Stimulated activated naive CD8-positive, alpha-beta T cell treated with anti-CD3 and anti-CD28 coated beads, Interleukin-15, Interleukin-2, amounts not matched to agents 100 ng/mL and 50 ng/mL, for 24 hours (primary cell): ENCODE measurements around the gene HTR2B.

ENCODE experiments used
- H3K27ac Mint-ChIP-seq: one replicate; pipeline ENCODE4 v1.8.0; 2021; ENCODE audit warnings: mild to moderate bottlenecking, mixed read lengths
- H3K27me3 Mint-ChIP-seq: one replicate; pipeline ENCODE4 v1.8.0; 2021; ENCODE audit warnings: mixed read lengths
- H3K36me3 Mint-ChIP-seq: one replicate; pipeline ENCODE4 v1.8.0; 2021; ENCODE audit warnings: low read depth, mixed read lengths
- H3K4me1 Mint-ChIP-seq: one replicate; pipeline ENCODE4 v1.8.0; 2021; ENCODE audit warnings: low read depth, mixed read lengths
- H3K4me3 Mint-ChIP-seq: one replicate; pipeline ENCODE4 v1.8.0; 2021; ENCODE audit warnings: mild to moderate bottlenecking, mixed read lengths
- H3K9me3 Mint-ChIP-seq: one replicate; pipeline ENCODE4 v1.8.0; 2021; ENCODE audit warnings: mixed read lengths

The HTR2B gene

DNA sequence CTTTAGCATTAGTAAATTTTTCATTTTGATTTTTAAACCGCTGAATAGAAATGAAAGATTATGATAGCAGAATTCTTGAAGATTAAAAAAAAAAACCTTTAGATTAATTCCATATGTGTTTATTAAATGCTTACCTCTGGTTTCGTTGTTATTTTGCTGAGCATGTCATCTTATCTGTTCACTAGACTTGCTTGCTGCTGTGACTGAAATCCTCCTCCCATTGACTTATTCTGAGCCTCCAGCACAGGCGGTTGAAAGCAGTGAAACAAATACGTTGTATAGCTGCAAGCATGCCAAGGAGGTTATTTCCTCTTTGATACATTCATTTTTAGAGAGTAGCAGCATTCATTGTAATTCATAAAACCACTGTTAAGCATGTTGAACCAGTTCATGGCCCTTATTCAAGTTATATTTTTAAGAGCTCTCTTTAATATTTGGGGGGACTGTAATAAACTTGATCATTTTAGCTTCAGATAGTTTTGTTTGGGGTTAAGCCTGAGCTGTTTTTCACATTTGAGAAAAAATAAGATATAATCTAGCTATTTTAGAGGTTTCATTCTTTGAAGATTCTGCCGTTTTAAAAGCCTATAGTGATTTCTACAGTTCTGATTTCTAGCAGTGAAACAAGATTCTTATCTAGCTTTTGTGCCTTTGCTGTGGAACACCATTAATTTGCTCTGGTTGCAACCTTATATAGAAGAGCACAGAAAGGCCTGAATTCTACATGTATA is at the start of gene HTR2B:
TSS of gene HTR2B (minus strand) at position 205 of the 731 bp plus-strand sequence. CDS start 1,278 bp downstream, outside the sequence.
- H3K4me3 Mint-ChIP-seq: no peak within 1 kb of the TSS
- H3K36me3 Mint-ChIP-seq: peaks cover 7% of the 10 kb centered on the region
- no peaks in the 10 kb centered on the region for H3K9me3 Mint-ChIP-seq
- H3K4me1 Mint-ChIP-seq: peaks cover 20% of the 10 kb centered on the region
- H3K27ac Mint-ChIP-seq: no peak within 1 kb of the TSS
- H3K27me3 Mint-ChIP-seq: no peaks in the 10 kb centered on the region

DNA sequence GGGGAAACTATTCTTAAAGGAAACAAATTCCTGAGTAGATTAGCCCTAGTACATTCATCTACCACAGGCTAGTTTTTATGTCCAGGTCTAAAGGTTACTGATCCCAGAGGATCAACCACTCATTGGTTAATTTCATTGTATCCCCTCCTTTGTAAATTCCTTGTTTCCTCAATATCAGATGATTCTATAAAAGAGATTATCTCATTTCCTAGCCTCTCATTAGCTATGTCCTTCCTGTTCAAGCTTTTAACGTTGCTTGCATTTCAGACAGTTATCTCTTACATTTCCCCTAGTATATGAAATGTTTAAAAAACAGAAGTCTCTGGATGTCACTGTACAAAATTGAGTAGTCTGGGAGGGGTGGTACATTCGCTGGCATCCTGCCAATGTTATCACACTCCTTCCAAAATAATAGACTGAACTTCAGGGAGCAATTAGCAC is 49.4 kb upstream of the HTR2B start:
- Mint-ChIP-seq H3K4me1 (peaks cover 21% of the 10 kb centered on the region), H3K4me3 (no peak overlapping the region), H3K36me3 (peaks cover 64% of the 10 kb centered on the region), H3K9me3 (no peaks in the 10 kb centered on the region), H3K27ac (peak overlapping the region; percentile 14), H3K27me3 (no peaks in the 10 kb centered on the region)

DNA sequence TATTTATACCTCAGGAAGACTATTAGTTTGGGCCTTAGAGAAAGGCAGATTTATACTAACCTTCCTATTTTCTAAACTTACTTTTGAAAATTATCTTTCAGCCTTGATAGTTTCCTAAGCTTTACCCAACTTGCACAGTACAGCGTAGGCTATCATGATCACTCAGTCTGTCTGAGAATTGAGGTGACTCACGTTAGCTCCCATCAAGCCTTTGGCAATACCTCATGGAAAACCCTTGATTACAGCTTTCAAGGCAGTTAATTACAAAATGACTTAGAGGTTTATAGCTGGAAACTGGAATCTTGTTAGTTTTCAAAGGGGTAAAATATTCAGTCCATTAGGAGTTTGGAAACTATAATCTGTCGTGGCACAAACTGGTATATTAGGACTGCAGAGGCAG is 47.2 kb upstream of the HTR2B start:
- Mint-ChIP-seq H3K4me3 (no peak overlapping the region), H3K27ac (no peak overlapping the region), H3K36me3 (peaks cover 87% of the 10 kb centered on the region), H3K27me3 (no peaks in the 10 kb centered on the region), H3K4me1 (peaks cover 30% of the 10 kb centered on the region), H3K9me3 (no peaks in the 10 kb centered on the region)

DNA sequence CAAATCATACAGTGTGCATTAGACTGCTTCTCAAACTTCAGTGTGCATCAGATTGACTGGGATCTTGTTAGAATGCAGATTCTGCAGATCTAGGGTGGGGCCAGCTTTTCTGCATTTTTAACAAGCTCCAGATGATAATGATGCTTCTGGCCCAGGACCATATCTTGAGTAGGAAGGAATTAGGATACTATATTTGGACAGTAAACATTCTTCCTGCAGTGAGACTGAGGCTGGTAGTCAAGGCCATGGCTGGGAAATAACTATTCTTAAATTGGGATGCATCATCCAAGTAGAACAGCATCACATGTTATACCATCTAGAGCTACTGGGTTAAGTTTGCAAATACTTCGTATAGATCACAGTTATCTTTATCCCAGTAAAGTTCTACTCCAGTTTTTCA is 45.2 kb upstream of the HTR2B start:
- no peak overlapping the region for H3K4me3 Mint-ChIP-seq
- H3K9me3 Mint-ChIP-seq: no peaks in the 10 kb centered on the region
- H3K4me1 Mint-ChIP-seq: peaks cover 30% of the 10 kb centered on the region
- H3K36me3 Mint-ChIP-seq: peaks cover 92% of the 10 kb centered on the region
- H3K27me3 Mint-ChIP-seq: no peaks in the 10 kb centered on the region
- no peak overlapping the region for H3K27ac Mint-ChIP-seq

DNA sequence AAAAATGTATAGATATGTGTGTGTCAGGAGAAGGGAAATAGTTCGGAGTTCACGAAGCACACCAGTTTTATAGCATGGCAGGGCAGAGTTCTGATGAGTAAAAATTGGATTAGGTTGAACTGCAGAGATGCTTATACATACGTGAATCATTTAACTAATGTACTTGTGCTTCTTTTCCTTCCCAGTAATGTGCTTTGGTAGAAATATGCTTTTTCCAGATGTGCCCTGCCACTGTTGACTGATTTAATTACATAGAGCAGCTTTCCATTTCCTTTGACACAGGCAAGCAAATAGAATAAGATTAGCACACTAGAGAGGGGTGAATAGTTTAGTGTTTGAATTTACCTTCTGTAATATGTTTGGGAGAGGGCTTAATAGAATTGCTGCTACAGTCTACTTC is 44.6 kb upstream of the HTR2B start:
- Mint-ChIP-seq H3K36me3 (peaks cover 92% of the 10 kb centered on the region), H3K27me3 (no peaks in the 10 kb centered on the region), H3K4me3 (no peak overlapping the region), H3K4me1 (peaks cover 30% of the 10 kb centered on the region), H3K27ac (peak overlapping the region; percentile 84), H3K9me3 (no peaks in the 10 kb centered on the region)

DNA sequence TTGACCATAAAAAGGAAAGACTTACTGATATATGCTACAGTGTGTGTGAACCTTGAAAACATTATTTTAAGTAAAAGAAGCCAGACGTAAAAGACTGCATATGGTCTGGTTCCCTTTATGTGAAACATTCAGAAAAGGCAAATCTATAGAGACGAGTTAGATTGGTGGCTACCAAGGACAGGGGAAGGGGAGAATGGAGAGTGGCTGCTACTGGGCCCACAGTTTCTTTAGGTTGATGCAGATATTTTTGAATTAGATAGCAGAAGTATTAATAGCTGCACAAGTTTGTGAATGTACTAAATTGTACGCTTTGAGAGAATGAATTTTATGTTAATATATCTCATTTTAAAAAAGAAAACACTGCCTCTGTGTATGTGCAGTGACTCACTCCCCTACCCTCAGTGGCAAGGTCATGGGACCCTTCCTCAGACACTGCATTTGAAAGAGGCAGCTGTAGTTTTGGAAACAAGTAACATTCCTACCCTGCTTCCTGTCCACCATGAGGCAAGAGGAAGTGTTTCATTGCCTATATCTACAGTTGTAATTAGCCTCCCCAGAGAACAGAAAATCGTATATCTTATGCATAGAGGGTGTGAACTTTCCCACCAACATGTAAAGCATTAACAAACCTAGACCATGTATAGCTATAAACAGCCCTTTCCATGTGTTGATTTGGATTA is 43.8 kb upstream of the HTR2B start:
- Mint-ChIP-seq H3K36me3 (peaks cover 87% of the 10 kb centered on the region), H3K27ac (peak overlapping the region; percentile 84), H3K4me1 (peaks cover 30% of the 10 kb centered on the region), H3K9me3 (no peaks in the 10 kb centered on the region), H3K4me3 (peak overlapping the region; percentile 15), H3K27me3 (no peaks in the 10 kb centered on the region)

DNA sequence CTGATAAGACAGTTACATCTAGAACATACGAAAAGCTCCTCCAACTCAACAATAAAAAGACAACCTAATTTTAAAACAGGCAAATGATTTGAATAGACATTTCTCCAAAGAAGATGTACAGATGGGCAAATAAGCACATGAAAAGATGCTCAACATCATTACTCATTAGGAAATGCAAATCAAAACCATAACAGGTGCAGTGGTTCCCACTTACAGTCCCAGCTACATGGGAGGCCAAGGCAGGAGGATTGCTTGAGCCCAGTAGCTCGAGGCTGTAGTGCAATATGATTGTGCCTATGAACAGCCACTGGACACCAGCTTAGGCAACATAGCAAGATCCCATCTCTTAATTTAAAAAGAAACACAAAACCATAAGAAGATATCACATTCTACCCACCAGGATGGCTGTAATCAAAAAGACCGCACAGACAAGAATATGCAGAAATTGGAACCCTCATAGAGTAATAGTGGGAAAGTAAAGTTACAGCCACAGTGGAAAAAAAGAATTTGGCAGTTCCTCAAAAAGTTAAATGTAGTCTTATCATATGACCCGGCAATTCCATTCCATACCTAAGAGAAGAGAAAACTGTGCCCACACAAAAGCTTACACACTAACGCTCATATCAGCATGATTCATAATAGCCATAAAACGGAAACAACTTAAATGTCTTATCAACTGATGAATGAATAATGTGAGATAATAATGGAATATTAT is 43.1 kb upstream of the HTR2B start:
- H3K36me3 Mint-ChIP-seq: peaks cover 89% of the 10 kb centered on the region
- H3K4me3 Mint-ChIP-seq: peak overlapping the region; percentile 15
- peaks cover 37% of the 10 kb centered on the region for H3K4me1 Mint-ChIP-seq
- H3K9me3 Mint-ChIP-seq: no peaks in the 10 kb centered on the region
- peak overlapping the region; percentile 84 for H3K27ac Mint-ChIP-seq
- H3K27me3 Mint-ChIP-seq: no peaks in the 10 kb centered on the region

DNA sequence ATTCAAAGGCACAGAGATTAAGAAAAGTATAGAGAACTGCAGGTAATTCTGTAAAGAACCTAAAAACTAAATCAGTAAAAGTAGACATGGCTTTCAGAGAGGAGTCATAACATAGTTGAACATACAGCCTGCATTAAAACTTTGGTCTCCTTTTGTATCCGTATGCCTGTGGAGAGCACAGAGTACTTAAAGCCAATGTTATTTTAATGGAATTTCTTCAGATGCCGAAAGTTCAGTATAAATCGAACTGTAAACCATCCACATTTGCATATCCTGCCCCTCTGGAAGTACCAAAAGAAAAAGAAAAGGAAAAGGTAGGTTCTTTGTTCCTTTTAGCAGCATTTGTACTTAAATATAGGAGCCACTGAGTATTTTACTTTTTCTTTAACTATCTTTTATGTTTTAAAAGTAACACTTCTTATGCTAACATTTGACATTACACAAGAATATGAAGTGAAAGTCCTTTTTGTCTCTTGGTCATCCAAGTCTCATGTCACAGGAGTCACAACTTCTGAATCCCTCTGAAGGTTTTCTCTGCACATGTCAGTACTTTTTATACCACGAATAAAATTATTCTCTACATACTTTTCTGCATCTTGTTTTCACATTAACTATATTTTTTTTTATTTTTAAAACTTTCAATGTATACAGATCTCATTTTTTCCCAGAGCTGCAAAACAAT is 38.7 kb upstream of the HTR2B start:
- peaks cover 61% of the 10 kb centered on the region for H3K4me1 Mint-ChIP-seq
- H3K27ac Mint-ChIP-seq: peak overlapping the region; percentile 67
- no peaks in the 10 kb centered on the region for H3K9me3 Mint-ChIP-seq
- peaks cover 79% of the 10 kb centered on the region for H3K36me3 Mint-ChIP-seq
- no peaks in the 10 kb centered on the region for H3K27me3 Mint-ChIP-seq
- no peak overlapping the region for H3K4me3 Mint-ChIP-seq

DNA sequence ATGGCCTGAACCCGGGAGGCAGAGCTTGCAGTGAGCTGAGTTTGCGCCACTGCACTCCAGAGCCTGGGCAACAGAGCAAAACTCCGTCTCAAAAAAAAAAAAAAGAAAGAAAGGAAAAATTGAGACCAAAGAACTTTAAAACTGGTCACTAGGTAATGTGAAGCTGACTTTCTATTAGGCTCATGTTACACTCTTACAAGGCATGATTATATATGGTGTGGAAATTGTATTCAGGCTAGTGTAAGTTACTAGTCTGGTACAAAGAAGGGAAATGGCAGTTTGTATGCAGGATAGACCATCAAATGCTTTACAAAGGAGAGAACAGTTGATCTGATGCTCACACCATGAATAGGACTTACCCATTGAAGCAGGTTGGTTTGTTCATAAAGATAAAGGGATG is 38.2 kb upstream of the HTR2B start:
- Mint-ChIP-seq H3K4me3 (no peak overlapping the region), H3K27me3 (no peaks in the 10 kb centered on the region), H3K36me3 (peaks cover 79% of the 10 kb centered on the region), H3K4me1 (peaks cover 55% of the 10 kb centered on the region), H3K9me3 (no peaks in the 10 kb centered on the region), H3K27ac (peak overlapping the region; percentile 67)

DNA sequence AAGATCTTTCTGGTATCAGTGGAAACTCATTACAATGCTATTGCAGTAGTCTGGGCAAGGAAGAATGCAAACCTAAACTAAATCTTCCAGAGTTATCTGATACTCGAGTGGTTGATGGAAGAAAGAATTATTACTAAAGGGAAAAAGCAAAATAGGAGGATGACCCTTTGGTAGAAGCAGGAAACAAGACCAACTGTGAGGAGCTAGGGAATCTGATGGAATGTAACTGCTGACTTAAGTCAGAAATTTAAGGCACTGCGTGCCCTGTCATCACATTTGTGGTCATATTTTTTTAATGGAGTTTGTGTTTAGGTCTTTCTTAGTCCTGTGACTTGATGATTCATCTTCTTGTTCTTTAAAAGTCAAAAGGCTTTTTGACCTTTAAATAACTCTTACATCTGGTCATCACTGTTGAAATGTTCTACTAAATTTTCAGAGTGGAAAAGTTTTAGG is 37.1 kb upstream of the HTR2B start:
- peak overlapping the region; percentile 91 for H3K27ac Mint-ChIP-seq
- peaks cover 74% of the 10 kb centered on the region for H3K36me3 Mint-ChIP-seq
- no peaks in the 10 kb centered on the region for H3K9me3 Mint-ChIP-seq
- peak overlapping the region; percentile 33 for H3K4me3 Mint-ChIP-seq
- peaks cover 44% of the 10 kb centered on the region for H3K4me1 Mint-ChIP-seq
- no peaks in the 10 kb centered on the region for H3K27me3 Mint-ChIP-seq

DNA sequence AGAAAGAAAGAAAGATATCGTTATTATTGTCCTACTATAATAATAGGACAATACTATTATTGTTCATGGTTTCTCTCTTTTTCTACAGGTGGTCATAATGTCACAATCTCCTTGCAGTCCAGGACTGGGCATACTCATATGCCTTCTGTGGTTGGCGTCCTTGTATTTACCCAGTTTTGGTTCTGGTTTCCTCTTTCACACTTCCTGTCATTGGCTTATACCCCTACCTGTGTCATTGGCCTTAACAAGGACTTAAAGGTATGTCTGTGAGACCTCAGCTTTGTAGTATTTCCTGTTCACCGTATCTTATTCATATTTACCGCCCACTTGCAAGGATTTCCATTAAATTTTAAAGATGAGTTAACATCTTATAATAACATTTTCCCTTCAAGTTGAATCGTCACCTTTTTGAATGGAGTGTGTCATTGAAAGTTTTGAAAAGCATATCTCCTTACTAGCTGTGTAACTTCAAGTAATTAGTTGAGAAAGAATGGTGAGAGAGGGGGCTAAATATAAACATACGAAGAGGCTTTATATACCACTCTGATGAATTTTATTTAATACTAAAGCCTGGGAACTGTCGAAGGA is 36.5 kb upstream of the HTR2B start:
- H3K4me3 Mint-ChIP-seq: peak overlapping the region; percentile 33
- H3K4me1 Mint-ChIP-seq: peaks cover 39% of the 10 kb centered on the region
- peaks cover 71% of the 10 kb centered on the region for H3K36me3 Mint-ChIP-seq
- no peaks in the 10 kb centered on the region for H3K9me3 Mint-ChIP-seq
- H3K27ac Mint-ChIP-seq: peak overlapping the region; percentile 91
- no peaks in the 10 kb centered on the region for H3K27me3 Mint-ChIP-seq

DNA sequence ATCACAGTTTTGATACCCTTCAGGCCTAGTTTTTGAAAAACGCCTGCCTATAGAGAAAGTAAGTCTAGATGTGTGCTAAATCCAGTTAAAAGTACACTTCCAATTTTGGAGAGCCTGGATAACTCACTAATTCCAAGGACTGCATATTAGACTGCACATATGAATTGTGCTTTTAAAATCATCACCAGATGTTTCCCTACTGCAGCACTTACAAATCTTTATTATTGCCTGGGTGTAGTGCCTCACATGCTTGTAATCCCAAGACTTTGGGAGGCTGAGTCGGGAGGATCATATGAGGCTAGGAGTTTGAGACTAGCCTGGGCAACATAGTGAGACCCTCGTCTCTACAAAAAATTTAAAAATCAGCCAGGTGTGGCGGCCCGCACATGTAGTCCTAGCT is 35.9 kb upstream of the HTR2B start:
- Mint-ChIP-seq H3K27ac (peak overlapping the region; percentile 26), H3K4me1 (peaks cover 39% of the 10 kb centered on the region), H3K9me3 (no peaks in the 10 kb centered on the region), H3K36me3 (peaks cover 70% of the 10 kb centered on the region), H3K27me3 (no peaks in the 10 kb centered on the region), H3K4me3 (no peak overlapping the region)

DNA sequence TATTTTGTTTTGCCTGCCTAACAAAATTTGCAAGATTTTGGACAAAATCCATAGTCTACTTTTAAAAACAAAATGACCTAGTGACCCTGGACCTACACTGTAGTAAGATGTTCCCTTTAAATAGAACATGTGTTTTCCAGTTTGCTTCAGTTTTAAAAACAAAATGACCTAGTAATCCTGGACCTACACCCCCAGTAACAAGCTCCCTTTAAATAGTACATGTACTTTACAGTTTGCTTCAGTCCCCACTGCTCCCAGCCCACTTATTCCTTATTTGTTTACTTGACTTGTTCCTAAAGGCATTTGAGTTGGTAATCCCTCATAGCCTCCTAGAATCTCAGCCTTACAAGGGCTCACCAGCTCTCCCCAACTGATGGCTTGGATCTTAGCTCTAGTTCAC is 34.5 kb upstream of the HTR2B start:
- Mint-ChIP-seq H3K4me3 (no peak overlapping the region), H3K9me3 (no peaks in the 10 kb centered on the region), H3K4me1 (peaks cover 39% of the 10 kb centered on the region), H3K36me3 (peaks cover 67% of the 10 kb centered on the region), H3K27me3 (no peaks in the 10 kb centered on the region), H3K27ac (no peak overlapping the region)

DNA sequence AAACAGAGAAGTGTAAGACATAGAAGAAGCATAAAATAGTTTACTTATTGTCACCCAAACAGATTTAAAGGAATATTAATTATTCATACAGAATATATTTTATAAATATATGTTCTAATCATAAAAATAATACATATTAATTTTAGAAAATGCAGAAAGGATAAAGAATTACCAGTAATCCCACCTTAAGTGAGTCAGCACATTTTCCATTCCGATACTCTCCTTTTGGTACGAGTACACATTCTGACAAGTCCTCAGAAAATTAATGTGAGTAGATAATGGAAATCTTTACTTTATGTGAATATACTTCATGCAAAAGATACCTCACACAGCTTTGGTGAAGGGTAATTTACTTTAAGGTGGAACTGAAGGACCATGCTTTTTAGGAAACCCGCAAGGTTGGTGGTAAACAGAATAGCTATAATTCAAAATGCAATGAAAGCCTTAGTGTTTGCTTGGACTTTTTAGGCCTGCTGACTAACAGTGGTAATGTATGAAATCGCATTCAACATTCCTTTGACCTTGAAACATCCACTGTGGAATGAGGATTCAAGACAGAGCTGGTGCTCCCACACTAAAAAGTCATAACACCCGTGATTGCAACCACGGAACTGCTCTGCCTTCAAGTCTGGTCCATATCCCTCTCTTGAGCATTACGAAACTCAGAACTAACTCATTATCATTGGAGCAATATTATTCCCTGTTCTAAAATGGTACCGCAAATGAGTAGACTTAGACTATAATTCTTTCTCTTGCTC is 28.1 kb upstream of the HTR2B start:
- peaks cover 75% of the 10 kb centered on the region for H3K36me3 Mint-ChIP-seq
- H3K27ac Mint-ChIP-seq: no peak overlapping the region
- peaks cover 2% of the 10 kb centered on the region for H3K4me1 Mint-ChIP-seq
- no peaks in the 10 kb centered on the region for H3K9me3 Mint-ChIP-seq
- H3K27me3 Mint-ChIP-seq: no peaks in the 10 kb centered on the region
- no peak overlapping the region for H3K4me3 Mint-ChIP-seq
